K562 (cell line): Measurements from ENCODE around the gene SUDS3. TPM values are rescaled to one million over a fixed set of nuclear protein-coding genes. Genes with fewer than 3 reads are reported as not detected.

Experiments used
- CBX1 ChIP-seq: sonication (generic); IDR thresholded peaks from 2 replicates; pipeline ENCODE4 v1.6.1; 2016; ENCODE audit warnings: antibody characterized with exemption, low read depth, mild to moderate bottlenecking
- CHD4 ChIP-seq: fragments of 200-600 bp; sonication (generic); IDR thresholded peaks from 3 replicates; pipeline ENCODE4 v1.6.1; 2012; ENCODE audit warnings: low read depth, mild to moderate bottlenecking, mixed read lengths, low read length, inconsistent platforms; ENCODE audit not compliant: insufficient read depth, insufficient replicate concordance, poor library complexity, severe bottlenecking
- CTCF ChIP-seq, 3 experiments: IDR thresholded peaks in 2 of 3; conservative IDR thresholded peaks in 1 of 3; 2 replicates each; pipeline ENCODE4 v1.5.1; 2011 to 2012; ENCODE audit warnings: low read length in 3 of 3, mild to moderate bottlenecking in 3 of 3, control low read depth in 2 of 3, improper control_type of control experiment in 1 of 3, inconsistent platforms in 1 of 3, low read depth in 1 of 3, mixed read lengths in 1 of 3, moderate library complexity in 1 of 3; ENCODE audit not compliant: insufficient read depth in 2 of 3
- GTF2F1 ChIP-seq: IDR thresholded peaks from 2 replicates; pipeline ENCODE4 v1.6.1; 2011; ENCODE audit warnings: low read depth, low read length, improper control_type of control experiment
- ILF3 ChIP-seq: fragments of 450-650 bp; IDR thresholded peaks from 2 replicates; pipeline ENCODE4 v1.6.1; 2018; ENCODE audit warnings: antibody characterized with exemption, mild to moderate bottlenecking, moderate library complexity, borderline replicate concordance
- NCOR1 ChIP-seq: fragments of 450-650 bp; IDR thresholded peaks from 2 replicates; pipeline ENCODE4 v1.6.1; 2016; ENCODE audit warnings: mild to moderate bottlenecking, moderate library complexity
- PHB2 ChIP-seq: fragments of 450-650 bp; IDR thresholded peaks from 2 replicates; pipeline ENCODE4 v1.6.1; 2017; ENCODE audit warnings: low read depth
- PHTF2 ChIP-seq: fragments of 250-450 bp; sonication (Bioruptor Pico); IDR thresholded peaks from 2 replicates; pipeline ENCODE4 v1.5.0; 2021; ENCODE audit warnings: mild to moderate bottlenecking
- PML ChIP-seq: IDR thresholded peaks from 2 replicates; pipeline ENCODE4 v1.6.1; 2012; ENCODE audit warnings: low read length, inconsistent platforms
- POLR2H ChIP-seq: IDR thresholded peaks from 2 replicates; pipeline ENCODE4 v1.6.1; 2016; ENCODE audit warnings: missing genetic modification characterization, low read depth, mild to moderate bottlenecking, control low read depth, missing compliant biosample characterization, moderate library complexity
- PURB ChIP-seq: sonication (generic); formaldehyde crosslinking; IDR thresholded peaks from 2 replicates; pipeline ENCODE4 v1.9.0; 2021; ENCODE audit warnings: low read depth, mild to moderate bottlenecking, missing genetic modification reagents
- RAD21 ChIP-seq, 2 experiments: fragments of 250-450 bp in 1 of 2; fragments of 450-650 bp in 1 of 2; sonication (Bioruptor Pico) in 1 of 2; formaldehyde crosslinking in 1 of 2; IDR thresholded peaks in 1 of 2; conservative IDR thresholded peaks in 1 of 2; 2 replicates each; pipeline versions ENCODE4 v1.4.0 to v1.8.0; 2020 to 2022; ENCODE audit warnings: mild to moderate bottlenecking in 2 of 2, moderate library complexity in 1 of 2
- SMAD2 ChIP-seq: fragments of 150-350 bp; IDR thresholded peaks from 2 replicates; pipeline ENCODE4 v1.6.1; 2014; ENCODE audit warnings: low read depth, mild to moderate bottlenecking, low read length
- SMARCE1 ChIP-seq: fragments of 450-650 bp; IDR thresholded peaks from 2 replicates; pipeline ENCODE4 v1.7.1; 2016; ENCODE audit warnings: mild to moderate bottlenecking
- STAG1 ChIP-seq: sonication (generic); formaldehyde crosslinking; IDR thresholded peaks from 2 replicates; pipeline ENCODE4 v1.5.0; 2020; ENCODE audit warnings: missing genetic modification reagents, borderline replicate concordance
- TEAD1 ChIP-seq, 2 experiments: fragments of 450-650 bp in 1 of 2; sonication (generic) in 1 of 2; formaldehyde crosslinking; IDR thresholded peaks; 2 replicates each; pipeline versions ENCODE4 v1.4.0 to v1.8.0; 2020 to 2022; ENCODE audit warnings: mild to moderate bottlenecking in 2 of 2, missing genetic modification reagents in 1 of 2
- XRCC5 ChIP-seq: fragments of 200-400 bp; formaldehyde crosslinking; IDR thresholded peaks from 2 replicates; pipeline ENCODE4 v1.6.1; 2017; ENCODE audit warnings: low read depth, mild to moderate bottlenecking, low read length
- ZBTB8A ChIP-seq: fragments of 450-650 bp; IDR thresholded peaks from 2 replicates; pipeline ENCODE4 v1.6.1; 2018; ENCODE audit warnings: mild to moderate bottlenecking, moderate library complexity; ENCODE audit not compliant: partially characterized antibody
- ZC3H11A ChIP-seq: IDR thresholded peaks from 2 replicates; pipeline ENCODE4 v1.6.1; 2012; ENCODE audit warnings: low read depth, low read length, improper control_type of control experiment
- ZKSCAN8 ChIP-seq: fragments of 200-800 bp; sonication (Bioruptor generic); IDR thresholded peaks from 2 replicates; pipeline ENCODE4 v1.6.1; 2016; ENCODE audit warnings: missing genetic modification characterization, missing compliant biosample characterization
- ZNF436 ChIP-seq: fragments of 250-450, 450-650 bp; sonication (Bioruptor Pico); formaldehyde crosslinking; IDR thresholded peaks from 2 replicates; pipeline ENCODE4 v1.7.0; 2020; ENCODE audit warnings: mild to moderate bottlenecking
- ZNF785 ChIP-seq: fragments of 250-450 bp; sonication (Bioruptor Pico); IDR thresholded peaks from 2 replicates; pipeline ENCODE4 v1.4.0; 2020; ENCODE audit warnings: mild to moderate bottlenecking
- polyA plus RNA-seq, 8 experiments: library from polyadenylated mRNA; depleted of rRNA in 4 of 8; stranded (reverse) in 5 of 8; unstranded in 3 of 8; fragments of >200 nt; fragmentation: Nextera tagmentation in 2 of 8; fragmentation: Illumina TruSeq in 1 of 8; extraction: Ambion mirVana in 2 of 8; extraction: Trizol in 1 of 8; gene quantifications; 2 replicates each; pipeline versions ENCODE4 v1.2.1 to v1.2.3, GENCODE V29; 2011 to 2014; ENCODE audit warnings: inconsistent platforms in 1 of 8, missing spikeins in 1 of 8
- total RNA-seq, 7 experiments: library from RNA; depleted of rRNA in 6 of 7; stranded (reverse); fragments of >200 nt in 6 of 7; fragmentation: Illumina TruSeq in 2 of 7; extraction: Trizol in 2 of 7; gene quantifications; 2 replicates each; pipeline versions ENCODE4 v1.2.1 to v1.2.3, GENCODE V29; 2011 to 2021; ENCODE audit warnings: low replicate concordance in 1 of 7
- TF ChIP-seq, protein P1 (sequence below): fragments of 250-450 bp; sonication (Bioruptor Pico); IDR thresholded peaks from 2 replicates; pipeline ENCODE4 v1.5.0; 2022; ENCODE audit warnings: mild to moderate bottlenecking

SUDS3 gene
- total and polyA plus RNA-seq, 9 of the 15 experiments (the other 6 are each of a cell fraction or from before 2014, with no cell fraction given): 6.6 to 30.5 (median 23.3) TPM

- TF ChIP-seq PHB2 (no peak), CTCF (IDR thresholded peaks at IDR 0.05 in 2 of 3, conservative IDR thresholded peaks at IDR 0.05 in 1 of 3; ENCODE audit: insufficient read depth in 2 of 3, low read depth in 1 of 3, low read length in 3 of 3) (peak; percentile 94 to 97 (median 96)), GTF2F1 (no peak), PML (peak; percentile 34; the same call in 1 of the 2 replicates), ZBTB8A (no peak), PHTF2 (CRISPR knock-in tag) (no peak), ZNF785 (CRISPR knock-in tag) (no peak), XRCC5 (peak; percentile 95), ZC3H11A (no peak), ZKSCAN8 (CRISPR knock-in tag) (no peak), SMARCE1 (no peak), NCOR1 (peak; percentile 48; the same call in 1 of the 2 replicates), SMAD2 (no peak), RAD21 (CRISPR knock-in tag; conservative IDR thresholded peaks at IDR 0.05 in 1 of 2, IDR thresholded peaks at IDR 0.05 in 1 of 2) (peak; percentile 93 to 98), ILF3 (0 out of 2 replicates have a peak, but pooled peaks have one; percentile 36), POLR2H (tag) (no peak), PURB (CRISPR knock-in tag) (no peak), ZNF436 (CRISPR knock-in tag) (no peak), CBX1 (no peak), STAG1 (CRISPR knock-in tag) (peak; percentile 85), TEAD1 (CRISPR knock-in tag; IDR thresholded peaks at IDR 0.05) (no peak), CHD4 (no peak)
- TF ChIP-seq, protein P1, sequence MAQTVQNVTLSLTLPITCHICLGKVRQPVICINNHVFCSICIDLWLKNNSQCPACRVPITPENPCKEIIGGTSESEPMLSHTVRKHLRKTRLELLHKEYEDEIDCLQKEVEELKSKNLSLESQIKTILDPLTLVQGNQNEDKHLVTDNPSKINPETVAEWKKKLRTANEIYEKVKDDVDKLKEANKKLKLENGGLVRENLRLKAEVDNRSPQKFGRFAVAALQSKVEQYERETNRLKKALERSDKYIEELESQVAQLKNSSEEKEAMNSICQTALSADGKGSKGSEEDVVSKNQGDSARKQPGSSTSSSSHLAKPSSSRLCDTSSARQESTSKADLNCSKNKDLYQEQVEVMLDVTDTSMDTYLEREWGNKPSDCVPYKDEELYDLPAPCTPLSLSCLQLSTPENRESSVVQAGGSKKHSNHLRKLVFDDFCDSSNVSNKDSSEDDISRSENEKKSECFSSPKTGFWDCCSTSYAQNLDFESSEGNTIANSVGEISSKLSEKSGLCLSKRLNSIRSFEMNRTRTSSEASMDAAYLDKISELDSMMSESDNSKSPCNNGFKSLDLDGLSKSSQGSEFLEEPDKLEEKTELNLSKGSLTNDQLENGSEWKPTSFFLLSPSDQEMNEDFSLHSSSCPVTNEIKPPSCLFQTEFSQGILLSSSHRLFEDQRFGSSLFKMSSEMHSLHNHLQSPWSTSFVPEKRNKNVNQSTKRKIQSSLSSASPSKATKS (CRISPR knock-in tag): no peak
Observed at GRCh38 chr12:118376089-118377020, at the start of gene SUDS3 (continued).
